ENCODE results near the gene IRF3.

GRCh38 chr19:49613374-49613773 is 52.3 kb downstream of the IRF3 start:
- no peak for TF ChIP-seq CTCF (IDR thresholded peaks at IDR 0.05; ENCODE audit: insufficient read depth, low read length, poor library complexity, severe bottlenecking)
- TF ChIP-seq EZH2phosphoT487 (conservative IDR thresholded peaks at IDR 0.05; ENCODE audit: low read length) = no peak
